ENCODE results near the gene MRPS24.
"Not testable (repeated sequence)": the region's sequence is repeated elsewhere in the genome, so short reads cannot be mapped to it uniquely, and the experiment has no call there.

MRPS24 gene

GRCh38 chr7:43830917-43831316, 38.4 kb downstream of the MRPS24 start:
- not testable (repeated sequence) for DNase-seq

DNA sequence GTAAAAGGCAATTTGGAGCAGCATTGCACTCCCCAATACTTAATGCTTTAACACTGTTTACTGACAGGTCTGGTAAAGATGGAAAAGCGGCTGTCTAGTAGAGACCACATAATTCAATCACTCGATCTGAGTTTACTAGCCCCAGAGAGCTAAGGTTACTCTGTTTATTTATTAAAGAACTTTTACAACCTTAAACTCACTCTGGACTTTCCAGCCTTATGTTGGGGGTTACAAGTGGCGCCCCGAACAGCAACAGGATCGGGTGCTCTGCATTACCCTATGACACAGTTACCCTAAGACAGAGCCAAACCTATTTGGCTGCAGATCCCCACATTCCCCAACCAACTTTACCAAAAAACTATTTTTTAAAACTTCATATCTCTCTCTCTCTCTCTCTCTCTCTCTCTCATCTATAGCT, 43.9 kb downstream of the MRPS24 start:
- no peak for DNase-seq

DNA sequence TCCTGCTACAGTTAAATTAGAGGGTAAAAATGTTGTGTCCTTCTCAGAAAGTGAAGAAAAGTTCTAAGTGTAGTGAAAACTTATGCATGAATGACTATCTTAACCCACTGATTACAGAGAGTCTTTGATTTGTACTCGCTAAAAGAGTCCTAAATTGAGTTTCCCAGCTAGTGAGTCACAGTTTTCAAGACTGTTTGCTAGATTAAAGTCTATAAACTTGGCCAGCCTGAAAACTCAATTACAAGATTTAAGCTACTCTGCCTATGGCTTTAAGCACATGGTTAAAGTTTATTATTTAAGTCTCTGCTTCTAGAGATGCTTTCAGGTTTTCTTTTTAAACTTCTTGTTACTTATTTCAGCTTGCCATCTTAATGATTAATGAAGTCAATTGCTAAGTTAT, 44.4 kb downstream of the MRPS24 start:
- DNase-seq = no peak

DNA sequence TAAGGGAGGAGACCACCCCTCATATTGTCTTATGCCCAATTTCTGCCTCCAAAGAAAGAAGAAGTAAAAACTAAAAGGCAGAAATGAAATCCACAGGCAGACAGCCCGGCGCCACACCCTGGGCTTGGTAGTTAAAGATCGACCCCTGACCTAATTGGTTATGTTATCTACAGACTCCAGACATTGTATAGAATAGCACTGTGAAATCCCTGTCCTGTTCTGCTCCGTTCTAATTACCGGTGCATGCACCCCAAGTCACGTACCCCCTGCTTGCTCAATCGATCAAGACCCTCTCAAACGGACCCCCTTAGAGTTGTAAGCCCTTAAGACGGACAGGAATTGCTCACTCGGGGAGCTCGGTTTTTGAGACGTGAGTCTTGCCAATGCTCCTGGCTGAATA, 44.8 kb downstream of the MRPS24 start:
- not testable (repeated sequence) for DNase-seq

DNA sequence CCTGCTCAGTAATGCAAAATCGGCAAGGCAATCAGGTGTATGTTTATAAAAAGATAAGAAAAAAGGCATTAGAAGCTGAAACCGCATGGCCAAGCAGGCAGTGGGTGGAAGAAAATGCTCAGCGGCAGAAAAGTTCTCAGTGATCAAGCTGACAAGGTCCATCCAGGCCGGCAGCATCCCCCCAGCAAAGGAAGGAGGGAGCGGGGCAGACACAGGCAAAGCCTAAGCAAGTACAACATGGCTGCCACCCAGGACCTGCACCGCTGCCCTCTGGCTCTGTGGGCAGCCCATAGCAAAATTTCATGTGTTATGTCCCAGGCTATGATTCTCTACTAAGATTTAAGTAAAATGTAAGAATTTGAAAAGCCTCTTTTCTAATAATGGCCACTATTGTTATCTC, 45.4 kb downstream of the MRPS24 start:
- no peak for DNase-seq

DNA sequence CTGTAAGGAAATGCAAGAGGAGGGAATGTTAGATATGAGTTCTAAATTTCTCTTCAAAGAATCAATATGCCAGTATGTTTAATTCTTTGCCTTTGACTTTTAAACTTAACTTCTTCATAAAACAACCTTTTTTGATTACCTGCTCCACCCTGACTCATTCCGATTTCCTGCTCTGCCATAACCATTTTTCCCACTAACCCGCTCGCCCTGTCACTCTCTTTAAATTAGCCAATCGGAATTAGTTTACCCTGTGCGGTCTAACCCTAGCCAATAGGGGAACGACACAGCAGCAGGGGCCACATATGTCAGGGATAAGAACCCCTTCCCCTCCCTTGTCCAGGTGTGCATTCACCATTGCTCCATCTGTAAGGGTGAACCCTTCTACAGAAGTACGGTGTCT, 45.9 kb downstream of the MRPS24 start:
- DNase-seq = not testable (repeated sequence)

All from HCEC 1CT (cell line).